NCI-H82 treated with DMSO at 0.1 percent for 48 hours (cell line): Measurements from ENCODE around the gene FKBP14.
A peak's percentile ranks its signal among the peaks of the same experiment; 100 is the strongest.

Source experiments
- DNase-seq: peaks from one replicate; lab custom pipeline; 2025; ENCODE audit not compliant: unreplicated experiment; lab: John Stamatoyannopoulos, UW

FKBP14 gene

DNA sequence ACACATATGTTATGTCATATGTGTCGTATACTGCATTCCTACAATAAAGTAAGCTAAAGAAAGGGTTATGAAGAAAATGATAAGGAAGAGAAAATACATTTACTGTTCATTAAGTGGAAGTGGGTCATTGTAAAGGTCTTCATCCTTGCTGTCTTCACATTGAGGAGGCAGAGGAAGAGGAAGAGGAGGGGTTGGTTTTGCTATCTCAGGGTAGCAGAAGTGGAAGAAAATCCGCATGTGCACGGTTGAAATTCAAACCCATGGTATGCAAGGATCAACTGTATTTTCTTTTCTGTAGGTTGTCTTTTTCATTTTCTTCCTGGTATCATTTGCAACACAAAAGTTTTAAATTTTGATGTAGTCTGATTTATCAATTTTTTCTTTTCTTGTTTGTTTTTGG lies 8.0 kb upstream of the FKBP14 start:
- DNase-seq, result no peak

DNA sequence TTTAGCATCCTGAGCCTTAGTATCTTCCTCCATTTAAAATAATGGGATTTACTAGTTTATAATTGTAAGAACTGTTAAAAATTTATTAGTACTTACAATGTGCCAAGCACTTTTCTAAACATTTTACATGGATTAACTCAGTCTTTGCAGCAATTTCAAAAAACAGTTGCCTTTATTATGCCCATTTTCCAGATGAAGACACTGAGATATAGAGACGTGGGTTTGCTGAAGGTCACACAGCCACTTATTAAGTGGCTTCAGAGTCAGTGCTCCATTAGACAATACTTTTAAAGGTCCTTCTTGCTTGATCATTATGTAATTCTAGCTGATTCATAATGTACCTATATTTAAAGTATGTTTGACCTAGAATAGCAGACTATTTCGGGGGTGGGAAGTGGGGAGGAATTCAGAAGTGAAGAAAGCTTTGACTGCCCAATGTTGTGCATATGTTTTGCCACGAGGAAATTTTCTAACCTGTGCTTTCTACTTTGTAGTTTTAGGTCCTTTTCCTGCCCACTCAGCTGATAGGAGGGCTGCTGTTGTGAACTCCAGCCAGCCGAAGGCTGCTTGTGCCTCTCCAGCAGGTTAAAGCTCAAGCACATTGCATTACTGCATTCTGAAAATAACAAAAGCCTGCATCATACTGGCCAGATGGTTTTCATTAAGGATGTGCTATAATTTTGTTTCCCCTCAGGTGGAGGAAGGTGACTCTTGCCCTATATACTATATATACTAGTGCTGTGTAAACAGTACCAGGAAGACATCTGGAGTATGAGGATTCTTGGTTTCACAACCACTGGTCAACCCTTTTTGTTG lies 6.0 kb upstream of the FKBP14 start:
- DNase-seq, result no peak

DNA sequence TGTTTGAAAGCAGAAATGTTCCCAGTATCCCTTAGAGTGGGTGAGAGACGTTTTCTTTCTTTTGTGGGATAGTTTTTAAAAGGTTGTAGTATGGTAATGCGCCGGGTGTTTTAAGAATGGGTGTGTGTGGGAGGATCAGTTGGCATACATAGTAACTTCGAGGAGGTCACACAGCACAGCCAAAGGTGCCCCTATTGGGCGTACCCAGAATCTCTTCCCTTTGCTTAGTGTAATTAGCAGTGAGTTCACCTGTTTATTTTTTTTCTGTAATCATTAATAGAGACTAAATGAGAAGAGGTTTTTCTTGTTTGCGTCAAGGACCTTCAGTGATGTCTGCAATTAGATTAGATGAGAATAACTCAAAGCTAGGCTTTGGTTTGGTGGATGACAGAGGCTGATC lies 3.2 kb upstream of the FKBP14 start:
- DNase-seq, result no peak

DNA sequence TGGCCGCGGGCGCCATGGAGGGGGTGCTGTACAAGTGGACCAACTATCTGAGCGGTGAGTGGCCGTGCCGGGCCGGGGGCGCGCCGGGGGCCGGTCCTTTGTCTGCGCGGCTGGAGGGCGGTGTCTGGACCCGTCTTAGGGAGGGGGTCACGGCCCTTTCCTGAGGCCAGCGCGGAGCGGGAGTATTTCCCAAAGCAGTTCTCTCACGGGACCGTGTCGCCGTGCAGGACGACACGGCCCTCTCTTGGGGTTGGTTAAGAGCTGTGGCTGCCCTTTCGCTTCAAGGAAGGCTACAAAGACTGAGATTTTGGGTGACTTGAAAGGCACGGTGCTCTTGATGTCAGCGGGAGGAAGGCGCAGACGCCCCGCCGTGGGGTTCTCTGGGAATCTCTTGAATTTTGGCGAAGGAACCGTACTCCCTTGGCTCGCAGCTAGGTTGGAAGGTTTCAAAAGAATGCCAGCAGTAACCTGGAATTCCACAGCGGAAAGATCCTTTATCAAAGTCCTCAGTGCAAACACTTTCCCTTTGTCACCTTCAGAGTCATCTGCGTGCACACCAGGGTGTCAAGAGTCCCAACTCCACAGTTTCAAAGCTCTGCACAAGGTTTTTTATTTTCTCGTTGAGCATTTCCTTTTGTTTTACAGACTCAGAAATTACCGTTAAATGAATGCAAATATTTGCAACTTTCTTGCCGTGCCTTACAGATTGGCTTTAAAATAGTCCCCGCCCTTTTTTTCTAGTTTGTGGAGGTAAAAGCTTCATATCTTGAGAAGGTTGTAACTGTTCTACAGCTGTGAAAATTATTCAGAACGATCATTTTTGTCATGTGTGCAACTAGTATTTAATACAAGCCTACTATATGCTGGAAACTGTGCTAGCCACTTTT lies 2.5 kb upstream of the FKBP14 start:
- no peak for DNase-seq

DNA sequence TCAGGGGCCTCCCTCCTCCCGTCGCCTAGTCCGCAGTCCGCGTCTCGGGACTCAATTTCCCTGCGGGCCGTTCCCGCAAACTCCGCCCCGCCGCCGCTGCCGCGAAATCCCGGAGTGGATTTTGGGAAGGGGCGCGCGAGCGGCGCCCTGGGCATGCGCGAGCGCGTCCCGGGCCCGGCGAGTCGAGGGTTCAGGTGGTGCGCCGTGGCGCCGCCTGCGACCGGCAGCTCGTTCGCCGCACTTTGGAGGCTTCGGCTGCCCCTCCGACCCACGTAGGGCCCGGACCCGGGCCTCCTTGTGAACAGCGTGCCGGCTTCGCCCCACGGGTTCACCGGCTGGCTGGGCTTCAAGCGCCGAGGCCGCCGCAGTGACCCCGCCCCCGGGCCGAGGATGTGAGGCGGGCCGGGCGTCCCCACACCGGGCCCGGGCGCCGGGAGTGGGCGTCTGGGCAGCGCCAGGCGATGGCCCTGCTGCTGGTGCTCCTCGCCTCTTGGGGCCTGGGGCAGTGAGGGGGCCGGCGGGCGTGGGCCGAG lies 1.8 kb upstream of the FKBP14 start, which contains the start of gene PLEKHA8:
PLEKHA8 (plus strand) TSS at position 197 of the 533 bp plus-strand sequence. CDS start 351 bp downstream, outside the sequence.
- DNase-seq, result peak; percentile 87

DNA sequence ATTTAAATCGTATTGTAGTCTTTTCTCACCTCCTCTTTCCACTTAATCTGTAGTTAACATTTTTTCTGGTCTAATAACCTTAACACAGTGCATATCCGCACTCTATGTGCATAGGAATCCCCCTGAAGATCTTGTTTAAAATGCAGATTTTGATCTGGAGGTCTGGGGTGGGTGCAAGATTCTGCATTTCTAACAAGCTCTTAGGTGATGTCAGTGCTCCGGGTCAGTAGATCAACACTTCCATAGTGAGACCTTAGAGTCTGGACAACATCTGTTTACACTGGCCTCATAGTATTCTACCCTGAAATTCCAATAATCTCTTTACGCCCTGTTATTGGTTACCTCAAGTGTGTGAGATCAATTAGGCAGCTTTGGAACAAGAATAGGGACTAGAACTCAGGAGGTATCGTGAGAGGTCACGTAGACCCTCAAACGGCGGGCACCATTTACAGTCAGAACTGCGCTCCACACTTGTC lies 1.3 kb upstream of the FKBP14 start:
- DNase-seq, result no peak

DNA sequence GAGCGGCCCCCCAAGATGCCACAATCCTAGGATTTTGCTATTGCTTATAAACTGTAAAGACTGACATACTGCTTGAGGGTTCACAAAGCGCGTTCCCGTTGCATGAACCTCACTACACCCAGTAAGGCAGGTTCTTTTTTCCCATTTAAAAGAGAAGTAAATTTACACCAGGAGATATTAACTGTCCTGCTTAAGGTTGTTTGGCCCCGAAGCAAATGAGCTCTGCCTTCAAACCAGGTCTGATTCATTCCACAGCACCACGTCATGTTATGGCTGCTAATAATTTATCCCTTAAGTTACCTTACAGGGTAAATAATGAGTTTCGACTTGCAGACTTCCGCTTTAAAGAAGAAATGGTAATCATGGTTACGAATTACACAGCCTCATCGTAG lies 559 bp upstream of the FKBP14 start:
- DNase-seq, result no peak

DNA sequence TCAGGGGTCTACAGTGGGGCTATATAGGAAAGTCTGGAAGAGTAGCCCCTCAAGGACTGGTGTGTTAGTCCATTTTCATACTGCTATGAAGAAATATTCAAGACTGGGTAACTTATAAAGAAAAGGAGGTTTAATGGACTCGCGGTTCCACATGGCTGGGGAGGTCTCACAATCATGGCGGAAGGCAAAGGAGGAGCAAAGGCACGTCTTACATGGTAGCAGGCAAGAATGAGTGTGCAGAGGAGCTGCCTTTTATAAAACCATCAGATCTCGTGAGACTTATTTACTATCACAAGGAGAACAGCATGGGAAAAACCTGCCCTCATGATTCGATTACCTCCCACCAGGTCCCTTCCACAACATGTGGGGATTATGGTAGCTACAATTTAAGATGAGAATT lies 3.0 kb downstream of the FKBP14 start:
- DNase-seq, result no peak

DNA sequence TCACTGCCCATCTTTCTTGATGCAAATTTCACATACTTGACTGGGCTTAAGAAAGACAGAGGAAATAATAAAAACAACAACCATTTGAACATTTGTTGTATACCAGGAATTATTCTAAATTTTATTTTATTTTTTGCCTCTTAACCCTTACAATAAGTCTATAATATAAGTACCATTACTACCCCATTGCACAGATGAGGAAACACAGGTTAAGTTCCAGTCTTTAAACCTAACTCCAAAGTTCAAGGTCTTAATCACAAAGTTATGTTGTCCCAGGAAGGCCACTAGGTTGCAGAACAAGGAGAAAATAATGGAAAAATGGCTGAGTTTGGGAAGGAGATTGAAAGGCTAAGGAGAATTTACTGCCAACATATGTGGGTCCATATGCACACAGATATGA lies 3.5 kb downstream of the FKBP14 start:
- DNase-seq, result no peak

DNA sequence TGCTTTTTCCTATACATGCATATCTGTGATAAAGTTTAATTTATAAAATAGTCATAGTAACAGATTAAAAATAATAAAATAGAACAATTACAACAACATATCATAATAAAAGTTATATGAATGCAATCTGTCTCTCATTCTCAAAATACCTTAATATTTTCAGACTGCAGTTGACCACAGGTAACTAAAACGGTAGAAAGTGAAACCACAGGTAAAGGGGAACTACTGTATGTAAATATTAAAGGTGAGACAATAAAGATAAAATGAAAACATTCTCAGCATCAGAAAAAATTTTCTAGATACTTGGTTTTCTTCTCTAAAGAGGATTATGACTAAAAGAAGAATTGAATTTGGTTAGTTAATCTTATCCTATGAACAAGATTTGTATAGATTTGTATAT lies 6.0 kb downstream of the FKBP14 start:
- no peak for DNase-seq

DNA sequence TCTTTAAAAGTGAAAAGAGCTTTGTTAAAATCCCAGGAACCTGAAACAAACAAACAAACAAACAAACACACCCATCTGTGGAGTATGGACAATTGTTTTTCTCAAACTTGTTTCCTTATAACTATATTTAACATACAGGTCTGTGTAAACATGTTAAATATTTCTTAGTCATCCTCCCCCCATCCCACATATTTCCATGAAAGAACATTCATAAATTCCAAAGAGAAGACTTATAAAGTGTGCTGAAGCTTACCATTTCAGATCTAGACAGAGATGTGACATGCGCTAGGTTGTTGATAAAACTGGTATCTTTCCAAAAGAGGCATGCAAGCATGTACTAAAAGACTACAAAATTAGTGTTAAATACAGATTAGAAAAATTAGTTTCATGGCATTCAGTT lies 6.5 kb downstream of the FKBP14 start:
- no peak for DNase-seq

DNA sequence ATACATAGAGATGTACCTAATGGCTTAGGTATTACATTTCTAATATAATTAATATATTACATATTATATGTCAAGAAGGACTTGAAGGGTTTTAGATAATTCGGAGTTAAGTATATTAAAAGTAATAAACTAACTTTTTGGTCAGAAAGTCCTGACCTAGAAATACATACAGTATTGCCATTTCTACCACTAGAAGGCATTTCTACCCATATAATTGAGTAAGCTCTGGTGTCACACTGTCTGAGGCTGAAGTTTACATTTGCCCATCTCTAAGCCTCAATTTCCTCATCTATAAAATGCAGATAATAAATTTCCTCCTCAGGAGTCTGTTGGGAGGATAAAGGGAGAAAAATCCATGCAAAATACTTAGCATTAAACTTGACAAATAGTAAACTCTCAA lies 7.1 kb downstream of the FKBP14 start:
- DNase-seq, result no peak

DNA sequence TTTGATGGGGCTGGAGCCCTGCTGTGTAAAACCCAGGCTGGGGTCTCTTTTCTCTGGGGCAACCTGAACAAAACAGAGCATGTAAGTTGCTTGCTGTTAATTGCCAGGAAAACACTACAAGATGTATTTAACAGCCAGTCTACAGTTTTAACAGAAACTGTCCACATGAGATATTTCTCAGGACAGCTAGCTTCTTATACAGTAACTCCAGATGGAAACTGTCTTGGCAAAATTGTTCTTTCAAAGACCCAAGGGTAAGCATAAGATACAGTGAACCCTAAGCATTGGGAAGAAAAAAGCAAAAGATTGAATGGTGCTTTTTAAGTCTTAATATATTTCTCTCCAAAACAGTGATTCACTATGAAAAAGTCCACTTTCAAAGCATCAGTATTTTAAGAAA lies 8.1 kb downstream of the FKBP14 start:
- DNase-seq, result no peak

DNA sequence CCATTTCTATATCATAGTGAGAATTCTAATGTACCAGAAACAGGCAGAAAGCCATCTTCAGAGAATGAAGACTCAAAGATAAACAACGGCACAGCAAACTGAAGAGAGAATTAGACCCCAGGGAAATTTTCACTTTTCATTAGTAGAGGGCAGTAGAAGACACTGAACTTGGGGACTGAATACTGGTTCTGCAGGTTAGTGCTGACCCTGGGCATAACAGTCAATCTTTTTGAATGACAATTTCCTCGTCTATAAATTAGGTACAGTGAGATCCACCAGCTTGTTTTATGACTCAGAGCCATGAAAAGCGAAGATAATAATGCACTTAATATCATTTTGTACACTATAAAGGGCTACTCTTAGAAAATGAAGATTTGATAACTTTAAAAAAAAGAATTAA lies 13.7 kb downstream of the FKBP14 start:
- no peak for DNase-seq

DNA sequence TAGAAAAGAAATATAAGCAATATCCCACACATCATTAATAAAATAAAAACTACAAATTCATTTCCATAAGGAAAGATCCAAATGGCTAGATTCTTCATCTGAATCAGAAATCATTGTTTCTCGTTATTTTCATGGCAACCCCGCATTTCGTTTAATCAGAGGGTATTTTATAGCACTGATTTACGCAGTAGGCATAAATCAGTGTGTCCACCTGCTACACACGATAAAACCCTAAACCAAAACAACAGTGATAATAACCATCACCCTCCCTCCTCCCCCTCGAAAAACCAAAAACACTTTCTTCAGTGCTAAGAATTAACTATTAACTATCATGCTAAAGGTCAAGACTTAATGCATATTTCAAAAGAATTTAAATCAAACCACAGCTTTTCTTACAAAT lies 16.5 kb downstream of the FKBP14 start:
- DNase-seq, result no peak

DNA sequence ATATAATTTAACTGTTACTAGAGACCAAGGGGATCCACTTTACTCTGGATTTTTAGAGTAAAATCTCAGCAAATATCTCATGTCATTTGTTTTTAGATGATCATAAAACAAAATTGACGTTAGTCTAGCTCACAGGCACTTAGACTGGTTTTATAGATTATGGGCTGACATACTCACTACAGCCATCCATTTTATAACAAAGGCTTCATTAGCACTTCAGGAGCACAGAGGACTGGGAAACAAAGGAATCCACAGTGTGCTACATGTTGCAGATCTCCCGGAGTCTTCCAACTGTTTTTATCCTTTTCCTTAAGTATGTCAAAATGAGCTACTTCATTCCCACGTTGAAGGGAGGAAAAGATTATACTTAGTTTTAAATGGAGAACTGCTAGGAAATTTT lies 21.0 kb downstream of the FKBP14 start:
- no peak for DNase-seq

DNA sequence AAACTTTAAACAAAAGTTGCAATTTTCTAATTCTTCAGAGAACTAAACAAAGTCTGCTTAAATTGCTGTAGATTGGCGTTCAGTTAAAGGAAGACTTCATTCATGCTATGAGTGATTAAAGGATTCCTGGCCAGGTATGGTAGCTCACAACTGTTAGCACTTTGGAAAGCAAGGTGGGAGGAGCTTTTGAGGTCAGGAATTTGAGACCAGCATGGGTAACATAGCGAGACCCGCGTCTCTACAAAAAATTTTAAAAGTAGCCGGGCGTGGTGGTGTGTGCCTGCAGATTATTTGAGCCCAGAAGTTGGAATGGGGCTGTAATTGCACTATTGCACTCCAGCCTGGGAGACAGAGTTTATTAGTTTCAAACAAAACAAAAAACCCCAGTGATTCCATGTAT lies 23.4 kb downstream of the FKBP14 start:
- DNase-seq, result no peak

DNA sequence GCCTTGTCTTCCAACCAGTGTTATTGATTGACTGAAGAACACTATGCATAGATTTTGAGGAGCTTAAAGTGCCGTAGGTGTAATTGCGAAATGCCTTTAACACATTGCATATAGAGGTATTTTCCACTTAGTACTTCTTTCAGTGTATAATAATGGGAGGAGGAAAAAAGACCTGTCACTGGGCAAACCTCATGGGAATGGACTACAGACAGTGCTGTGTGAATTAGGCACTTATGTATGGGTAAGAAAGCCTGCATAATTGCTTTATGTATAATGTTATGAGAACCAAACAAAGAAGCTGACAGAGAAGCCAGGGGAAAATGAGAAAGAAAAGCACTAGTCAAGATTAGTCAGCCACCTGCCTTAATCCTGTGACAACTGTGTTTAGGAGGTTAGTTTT lies 24.5 kb downstream of the FKBP14 start:
- no peak for DNase-seq

DNA sequence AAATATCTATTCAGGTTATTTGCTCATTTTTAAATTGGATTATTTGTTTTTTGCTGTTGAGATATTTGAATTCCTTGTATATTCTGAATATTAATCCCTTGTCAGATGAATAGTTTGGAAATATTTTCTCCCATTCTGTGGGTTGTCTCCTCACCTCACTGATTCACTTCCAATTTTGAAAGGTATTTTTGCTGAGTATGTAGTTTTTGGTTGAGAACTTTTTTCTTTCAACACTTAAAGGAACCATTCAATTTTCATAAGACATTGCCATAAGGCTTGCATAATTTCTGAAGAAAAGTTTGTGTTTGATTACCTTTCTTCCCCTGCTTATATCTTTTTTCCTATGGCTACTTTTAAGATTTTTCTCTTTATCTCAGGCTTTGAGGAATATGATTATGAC lies 28.0 kb downstream of the FKBP14 start:
- DNase-seq, result no peak

DNA sequence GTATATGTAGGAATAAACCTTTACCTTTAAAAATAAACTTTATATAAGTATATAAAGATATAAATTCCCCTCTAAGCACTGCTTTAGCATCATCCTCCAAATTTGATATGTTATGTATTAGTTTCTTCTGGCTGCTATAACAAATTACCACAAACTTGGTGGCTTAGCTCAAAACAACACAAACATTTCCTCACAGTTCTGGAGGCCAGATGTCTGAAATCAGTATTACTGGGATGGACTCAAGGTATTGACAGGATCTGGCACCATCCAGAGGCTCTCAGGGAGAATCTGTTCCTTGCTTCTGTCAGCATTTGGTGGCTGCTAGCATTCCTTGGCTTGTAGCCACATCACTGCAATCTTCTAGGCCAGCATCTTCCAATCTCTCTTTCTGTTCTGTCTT lies 30.2 kb downstream of the FKBP14 start:
- no peak for DNase-seq

DNA sequence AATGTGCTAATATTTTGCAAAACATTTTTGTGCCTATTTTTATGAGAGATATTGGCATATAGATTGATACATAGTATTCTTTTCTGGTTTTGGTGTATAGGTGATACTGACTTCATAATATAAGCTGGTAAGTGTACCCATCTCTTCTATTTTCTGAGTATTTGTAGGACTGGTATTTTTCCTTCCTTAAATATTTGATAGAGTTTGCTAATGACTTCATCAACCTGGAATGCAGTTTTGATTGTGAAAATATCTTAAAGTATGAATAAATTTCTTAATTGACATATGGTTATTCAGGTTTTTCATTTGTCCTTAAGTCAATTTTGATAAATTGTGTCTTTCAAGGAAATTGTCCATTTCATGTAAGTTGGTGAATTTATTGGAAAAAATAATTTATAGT lies 30.9 kb downstream of the FKBP14 start:
- no peak for DNase-seq

DNA sequence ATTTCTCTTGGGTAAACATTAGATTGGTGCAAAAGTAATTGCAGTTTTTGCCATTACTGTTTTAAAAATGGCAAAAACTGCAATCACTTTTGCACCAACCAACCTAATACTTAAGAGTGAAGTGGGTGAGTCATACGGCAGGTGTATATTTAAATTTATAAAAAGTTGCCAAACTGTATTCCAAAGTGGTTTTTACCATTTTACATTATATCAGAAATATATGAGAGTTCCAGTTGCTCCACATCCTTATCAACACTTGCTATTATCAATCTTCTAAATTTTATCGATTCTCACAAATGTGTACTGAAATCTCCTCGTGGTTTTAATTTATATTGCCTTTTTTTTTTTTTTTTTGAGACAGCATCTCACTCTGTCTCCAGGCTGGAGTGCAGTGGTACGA lies 33.4 kb downstream of the FKBP14 start:
- DNase-seq, result no peak
